Stimulated activated CD8-positive, alpha-beta memory T cell treated with anti-CD3 and anti-CD28 coated beads, Interleukin-4, amount 100 ng/mL, for 1 hour (primary cell): ENCODE data around the gene TRIM46.
A peak's percentile ranks its signal among the peaks of the same experiment; 100 is the strongest.
"Not testable (repeated sequence)": the region's sequence is repeated elsewhere in the genome, so short reads cannot be mapped to it uniquely, and the experiment has no call there.

Experiments
- DNase-seq, 2 donors: peaks; one replicate each; pipeline ENCODE4 v3.0.0-alpha.2; 2020; ENCODE audit warnings: low read depth in 2 of 2, low spot score in 1 of 2

TRIM46 gene

DNA sequence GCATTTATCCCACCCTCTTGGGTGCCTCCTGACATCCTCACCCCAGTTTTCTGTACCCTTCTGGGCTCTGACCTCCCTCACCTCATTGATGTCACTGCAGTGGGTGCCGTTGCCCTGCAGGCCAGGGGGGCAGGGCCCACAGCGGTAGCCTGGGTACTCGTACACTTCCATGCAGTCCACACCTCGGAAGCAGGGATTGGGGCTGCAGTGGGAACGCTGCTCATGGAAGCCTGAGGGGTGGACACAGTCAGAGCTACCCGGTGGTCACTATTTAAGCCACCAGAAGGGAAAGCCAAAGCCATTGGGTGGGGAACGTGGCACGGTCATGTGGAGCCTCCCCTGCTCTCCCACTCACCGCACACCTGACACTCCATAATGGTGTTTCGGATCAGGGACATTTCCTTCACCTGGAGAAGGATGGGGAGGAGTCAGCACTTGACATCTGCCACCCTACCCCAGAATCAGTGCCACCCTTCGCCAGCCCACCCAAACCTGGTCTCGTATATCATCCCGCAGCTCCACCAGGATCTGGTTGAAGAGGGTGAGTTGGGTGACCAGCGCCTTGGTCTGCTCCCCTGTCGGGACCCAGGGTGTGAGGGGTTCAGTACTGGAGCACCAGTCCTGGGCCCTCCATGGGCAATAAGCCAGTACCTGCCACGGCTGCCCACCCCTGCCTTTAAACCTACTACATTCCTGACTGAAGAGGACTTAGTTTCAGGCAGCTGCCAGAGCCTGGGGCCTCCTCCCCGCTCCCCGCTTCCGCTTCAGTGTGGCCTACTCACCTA, 29.3 kb downstream of the TRIM46 start:
- DNase-seq = no peak

GRCh38 chr1:155205035-155205434, 31.4 kb downstream of the TRIM46 start:
- no peak for DNase-seq

DNA sequence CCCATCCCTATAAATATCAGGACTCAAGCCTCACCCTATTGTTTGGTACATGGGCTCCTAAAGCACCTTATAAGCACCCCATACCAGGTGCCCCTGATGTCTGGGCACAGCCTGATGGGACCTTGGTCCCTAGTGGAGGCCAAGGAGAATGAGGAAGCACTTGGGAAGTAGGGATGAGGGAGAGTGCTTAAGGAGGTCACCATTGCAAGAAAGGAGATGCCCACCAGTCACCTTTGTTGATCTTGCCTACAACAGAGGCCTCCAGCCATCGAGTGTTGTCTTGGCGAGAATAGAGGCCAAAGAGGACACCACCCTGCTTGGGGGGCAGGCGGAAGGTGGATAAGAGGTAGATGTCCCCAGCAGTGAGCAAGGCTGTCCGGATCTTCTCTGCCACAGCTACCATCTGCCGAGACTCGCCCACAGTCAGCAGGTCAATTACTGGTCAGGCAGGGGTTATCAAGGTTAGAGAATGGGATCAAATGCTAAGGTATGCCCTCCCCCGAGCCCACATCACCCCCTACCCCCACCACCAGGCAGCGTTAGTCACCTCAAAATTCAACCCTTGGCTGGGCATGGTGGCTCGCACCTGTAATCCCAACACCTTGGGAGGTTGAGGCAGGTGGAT, 32.4 kb downstream of the TRIM46 start:
- DNase-seq = no peak

DNA sequence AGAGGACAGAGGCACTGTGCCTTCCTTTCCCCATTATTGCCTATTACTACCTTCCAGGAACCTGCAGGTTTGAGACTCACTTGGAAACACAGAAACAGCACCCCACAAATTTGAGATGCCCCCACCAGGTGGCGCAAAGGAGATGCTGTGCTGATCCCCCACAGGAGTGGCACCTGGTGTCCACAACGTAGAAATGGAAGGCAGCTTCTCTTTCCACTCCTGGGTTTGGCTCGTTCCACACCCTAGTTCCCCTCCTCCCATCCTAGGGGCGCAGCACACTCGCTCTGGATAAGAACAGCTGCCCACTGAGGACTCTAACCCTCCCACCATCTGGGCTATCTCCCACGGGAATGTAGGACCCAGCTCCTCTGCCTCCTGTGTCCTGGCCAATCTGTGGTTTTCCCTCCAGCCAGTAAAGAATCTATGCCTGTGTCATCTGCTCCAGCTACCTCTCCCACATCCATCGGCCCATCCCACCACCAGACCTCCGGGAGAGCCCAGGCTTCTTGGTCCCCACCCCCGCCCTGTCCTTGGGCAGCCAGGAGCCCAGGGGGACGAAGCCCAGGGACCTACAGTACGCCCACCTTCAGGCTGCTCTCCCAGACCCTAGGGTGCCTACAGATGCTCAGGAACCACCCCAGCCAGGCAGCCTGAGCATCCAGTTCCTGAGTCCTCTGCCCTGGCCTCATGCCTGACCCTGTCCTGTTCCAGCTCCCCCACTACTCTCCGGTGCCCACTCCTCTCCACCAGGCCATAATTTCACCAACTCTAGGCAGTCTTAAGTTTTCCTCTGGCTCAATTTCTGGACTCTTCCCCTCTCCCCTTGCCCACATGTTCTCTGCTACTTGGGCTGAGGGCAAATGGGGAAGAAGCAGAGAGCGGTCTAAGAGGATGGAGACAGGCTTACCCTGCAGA, 33.5 kb downstream of the TRIM46 start:
- DNase-seq = peak; percentile 88 to 91

- DNase-seq = no peak
Observed at GRCh38 chr1:155207806-155208540, 34.3 kb downstream of the TRIM46 start, which contains the start of gene THBS3. TSS of gene THBS3 (minus strand) at chr1:155207897. CDS start at chr1:155207876, 21 bp downstream.

- DNase-seq = peak; percentile 80 to 81
Observed at GRCh38 chr1:155208541-155209311, 35.1 kb downstream of the TRIM46 start, which contains the start of gene MTX1. TSS of gene MTX1 (plus strand) at chr1:155208695. CDS start at chr1:155208805, 110 bp downstream.

- DNase-seq = no peak
Observed at GRCh38 chr1:155209312-155209721, 35.7 kb downstream of the TRIM46 start.

DNA sequence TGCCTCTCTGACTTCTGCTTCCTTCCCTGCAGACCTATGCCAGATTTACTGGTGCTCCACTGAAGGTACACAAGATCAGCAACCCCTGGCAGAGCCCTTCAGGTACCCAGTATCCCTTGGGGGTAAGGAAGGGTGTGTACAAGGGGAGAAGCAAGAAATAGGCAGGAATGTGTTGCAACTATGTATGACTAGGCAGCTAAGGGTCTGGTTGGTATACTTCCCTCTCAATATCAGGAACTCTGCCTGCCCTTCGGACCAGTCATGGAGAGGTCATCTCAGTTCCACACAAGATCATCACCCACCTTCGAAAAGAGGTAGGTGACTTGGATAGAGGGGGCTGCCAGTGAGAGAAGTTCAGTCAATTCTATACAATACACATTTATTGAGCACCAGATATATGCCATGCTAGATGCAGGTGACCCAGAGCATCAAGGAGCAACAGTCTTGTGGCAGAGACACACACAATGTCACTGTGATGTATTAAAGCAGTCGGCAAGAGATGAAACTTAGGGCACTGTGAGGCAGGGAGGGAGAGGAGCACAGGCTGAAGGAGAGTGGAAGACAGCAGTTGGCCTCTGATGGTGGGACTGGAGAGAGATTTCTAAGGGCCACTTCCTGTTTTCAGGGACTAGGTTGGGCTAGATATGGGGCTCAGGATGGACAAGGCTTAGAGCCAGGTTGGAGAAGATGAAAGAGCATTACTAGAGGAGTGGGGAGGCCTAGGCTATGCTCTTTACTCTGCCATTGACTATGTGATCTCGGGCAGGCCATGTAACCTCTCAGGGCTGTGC, 36.9 kb downstream of the TRIM46 start:
- DNase-seq = no peak

- not testable (repeated sequence) for DNase-seq
Observed at GRCh38 chr1:155211381-155212050, 37.9 kb downstream of the TRIM46 start.

DNA sequence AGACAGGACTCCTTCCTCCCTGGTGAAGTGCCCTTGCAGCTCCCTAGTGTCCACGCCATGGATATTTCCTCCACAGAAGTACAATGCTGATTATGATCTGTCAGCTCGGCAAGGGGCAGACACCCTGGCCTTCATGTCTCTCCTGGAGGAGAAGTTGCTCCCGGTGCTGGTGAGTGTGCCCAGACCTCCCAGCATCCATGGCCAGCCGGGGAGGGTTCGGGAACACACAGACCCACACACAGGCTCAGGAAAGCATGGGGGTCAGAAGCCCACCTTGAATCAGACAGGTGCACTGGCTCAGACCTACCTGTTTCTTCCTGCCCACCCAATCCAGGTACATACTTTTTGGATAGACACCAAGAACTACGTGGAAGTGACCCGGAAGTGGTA, 38.4 kb downstream of the TRIM46 start:
- not testable (repeated sequence) for DNase-seq

DNA sequence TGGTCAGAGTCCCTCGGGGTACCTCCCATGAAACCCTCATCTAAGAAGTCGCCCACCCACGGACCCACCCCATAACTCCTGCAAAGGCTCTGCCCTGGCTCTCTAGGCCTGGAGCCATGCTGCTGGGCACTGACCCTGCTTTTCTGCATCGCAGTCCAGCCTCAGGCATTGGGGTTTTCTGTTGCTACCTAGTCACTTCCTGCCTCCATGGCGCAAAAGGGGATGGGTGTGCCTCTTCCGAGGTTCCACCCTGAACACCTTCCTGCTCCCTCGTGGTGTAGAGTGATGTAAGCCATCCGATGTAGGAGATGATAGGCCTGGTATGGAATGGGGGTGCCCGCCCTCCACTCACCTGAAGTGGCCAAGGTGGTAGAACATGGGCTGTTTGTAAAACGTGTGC, 41.1 kb downstream of the TRIM46 start:
- not testable (repeated sequence) for DNase-seq

GRCh38 chr1:155218854-155219591, 45.4 kb downstream of the TRIM46 start:
- no peak for DNase-seq

- no peak for DNase-seq
Observed at GRCh38 chr1:155219592-155220031, 46.0 kb downstream of the TRIM46 start.

- not testable (repeated sequence) for DNase-seq
Observed at GRCh38 chr1:155220211-155220965, 46.7 kb downstream of the TRIM46 start.

- DNase-seq = no peak
Observed at GRCh38 chr1:155223047-155223446, 49.4 kb downstream of the TRIM46 start.

DNA sequence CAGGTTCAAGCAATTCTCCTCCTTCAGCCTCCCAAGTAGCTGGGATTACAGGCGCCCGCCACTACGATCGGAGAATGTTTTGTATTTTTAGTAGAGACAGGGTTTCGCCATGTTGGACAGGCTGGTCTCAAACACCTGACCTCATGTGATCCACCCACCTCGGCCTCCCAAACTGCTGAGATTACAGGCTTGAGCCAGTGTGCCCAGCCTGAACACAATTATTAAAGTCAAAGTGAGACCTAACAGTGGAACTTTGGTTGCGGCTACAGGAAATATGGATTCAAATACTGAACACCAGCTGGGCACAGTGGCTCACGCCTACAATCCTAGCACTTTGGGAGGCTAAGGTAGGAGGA, 51.7 kb downstream of the TRIM46 start:
- DNase-seq = not testable (repeated sequence)
